Neural cell (in vitro differentiated cells): ENCODE data around the gene TNIP1.

Source experiments
- CTCF ChIP-seq: fragments of 450-650 bp; IDR thresholded peaks from 2 replicates; pipeline ENCODE4 v1.5.1; 2014; ENCODE audit warnings: antibody characterized with exemption, mild to moderate bottlenecking, moderate library complexity; ENCODE audit not compliant: poor library complexity, severe bottlenecking
- REST ChIP-seq: IDR thresholded peaks from 2 replicates; pipeline ENCODE4 v1.6.1; 2012; ENCODE audit warnings: borderline replicate concordance

- TF ChIP-seq REST (no peak), CTCF (no peak)
Measured at GRCh38 chr5:151037561-151038411, 43.0 kb downstream of the TNIP1 start.
